HG02610 (cell line): ENCODE data around the gene C19orf53.

ENCODE experiments used
- ATAC-seq: cut with Tn5 transposase; IDR thresholded peaks from one replicate; pipeline ENCODE4 v1.9.1; 2021; ENCODE audit warnings: mild to moderate bottlenecking, moderate library complexity; ENCODE audit not compliant: unreplicated experiment

Gene C19orf53

DNA sequence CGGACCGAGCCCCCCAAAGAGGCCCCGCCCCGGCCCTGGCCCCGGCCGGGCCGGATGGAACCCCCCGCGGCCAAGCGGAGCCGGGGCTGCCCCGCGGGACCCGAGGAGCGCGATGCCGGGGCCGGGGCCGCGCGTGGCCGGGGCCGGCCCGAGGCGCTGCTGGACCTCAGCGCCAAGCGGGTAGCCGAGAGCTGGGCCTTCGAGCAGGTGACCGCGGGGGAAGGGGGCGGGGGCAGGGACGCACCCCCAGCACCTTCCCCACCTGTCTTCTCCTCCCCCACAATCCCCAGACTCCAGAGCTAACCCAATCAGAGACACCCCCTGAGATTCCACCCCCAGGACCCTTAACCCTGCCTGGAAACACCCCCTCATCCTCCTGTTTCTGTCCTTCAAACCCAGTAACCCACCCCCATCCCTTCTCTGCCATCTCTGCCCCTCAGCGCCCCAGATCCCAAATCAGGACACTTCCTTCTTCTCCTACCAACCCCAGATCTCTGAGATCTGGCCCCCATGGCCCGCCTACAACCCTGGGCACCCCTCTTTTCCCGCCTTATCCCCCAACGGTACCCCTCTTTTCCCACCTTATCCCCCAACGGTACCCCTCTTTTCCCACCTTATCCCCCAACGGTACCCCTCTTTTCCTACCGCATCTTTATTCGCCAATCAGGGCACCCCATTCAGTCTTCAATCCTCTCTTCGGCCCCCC is 21.5 kb downstream of the C19orf53 start:
- ATAC-seq, result peak; percentile 27

DNA sequence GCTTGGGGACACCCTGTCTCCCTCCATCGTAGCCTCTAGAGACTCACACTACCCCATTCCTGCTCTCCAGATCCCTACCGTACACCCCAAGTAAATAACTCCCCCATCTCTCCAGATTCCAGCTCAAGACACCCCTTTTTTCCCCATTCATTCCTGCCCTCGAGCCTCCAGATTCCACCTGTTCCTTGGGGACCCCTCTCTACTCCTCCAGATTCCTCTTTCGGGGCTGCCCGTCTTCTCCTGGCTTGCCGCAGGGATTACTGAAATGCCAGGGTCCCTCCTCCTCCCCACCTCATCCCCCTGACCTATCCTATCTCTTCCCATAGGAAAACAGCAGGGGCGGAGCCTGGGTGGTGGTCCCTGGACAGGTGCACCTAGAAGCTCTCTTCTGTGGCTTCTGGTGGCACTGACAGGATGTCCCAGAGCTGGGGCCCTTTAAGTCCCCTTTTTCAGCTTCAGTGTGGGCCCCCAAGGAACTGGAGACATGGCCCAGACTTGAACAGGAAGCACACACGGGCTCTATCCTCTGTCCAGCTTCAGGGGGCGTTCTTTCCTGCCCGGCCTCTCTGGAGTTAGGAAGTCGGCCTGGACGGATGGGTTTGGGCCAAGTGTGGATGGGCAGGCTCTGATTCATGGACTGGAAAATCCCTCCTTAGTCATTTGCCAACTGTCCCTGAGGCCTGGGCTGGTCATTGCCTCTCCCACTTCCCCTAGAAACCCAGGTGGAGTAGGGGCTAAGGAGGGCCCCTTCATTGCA is 22.2 kb downstream of the C19orf53 start:
- no peak for ATAC-seq

DNA sequence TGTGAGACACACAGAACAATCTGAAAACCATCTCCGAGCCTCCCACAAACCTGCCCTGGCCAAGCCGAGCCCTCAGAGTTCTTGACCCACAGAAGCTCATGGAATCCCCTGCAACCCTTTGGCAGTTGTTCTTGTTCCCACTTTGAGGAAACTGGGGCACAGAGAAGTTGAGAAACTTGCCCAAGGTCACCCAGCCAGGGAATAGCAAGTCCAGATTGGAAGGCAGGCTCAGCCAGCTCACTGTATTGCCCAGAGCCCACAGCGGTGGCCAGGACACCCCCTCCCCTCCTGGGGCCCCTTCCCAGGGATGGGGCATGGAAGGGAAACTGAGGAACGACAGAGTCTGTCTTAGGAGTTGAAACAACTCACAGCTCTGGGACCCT is 22.8 kb downstream of the C19orf53 start:
- no peak for ATAC-seq

DNA sequence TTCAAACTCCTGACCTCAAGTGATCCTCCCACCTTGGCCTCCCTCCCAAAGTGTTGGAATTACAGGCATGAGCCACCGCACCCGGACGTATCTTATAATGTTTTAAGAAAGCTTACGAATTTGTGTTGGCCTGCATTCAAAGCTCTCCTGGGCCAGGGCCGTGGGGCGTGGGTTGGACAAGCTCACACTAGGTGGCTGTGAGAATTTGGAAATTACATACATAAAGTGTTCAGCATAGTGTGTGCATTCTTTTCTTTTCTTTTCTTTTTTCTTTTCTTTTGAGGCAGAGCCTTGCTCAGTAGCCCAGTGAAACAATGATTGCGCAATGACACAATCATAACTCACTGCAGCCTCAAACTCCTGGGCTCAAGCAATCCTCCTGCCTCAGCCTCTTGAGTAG is 23.6 kb downstream of the C19orf53 start:
- ATAC-seq, result no peak

DNA sequence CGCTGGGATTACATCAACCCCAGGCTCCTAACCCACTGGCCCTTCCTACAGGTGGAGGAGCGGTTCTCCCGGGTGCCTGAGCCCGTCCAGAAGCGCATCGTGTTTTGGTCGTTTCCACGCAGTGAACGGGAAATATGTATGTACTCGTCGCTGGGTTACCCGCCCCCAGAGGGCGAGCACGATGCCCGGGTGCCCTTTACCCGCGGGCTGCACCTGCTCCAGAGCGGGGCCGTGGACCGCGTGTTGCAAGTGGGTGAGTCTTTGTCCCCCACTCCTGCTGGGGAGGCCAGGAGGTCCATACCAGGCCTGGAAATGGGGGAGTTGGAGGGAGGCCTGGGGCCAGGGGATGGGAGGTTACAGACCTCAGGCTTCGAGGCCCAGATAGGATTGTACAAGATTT is 25.4 kb downstream of the C19orf53 start:
- ATAC-seq, result no peak

DNA sequence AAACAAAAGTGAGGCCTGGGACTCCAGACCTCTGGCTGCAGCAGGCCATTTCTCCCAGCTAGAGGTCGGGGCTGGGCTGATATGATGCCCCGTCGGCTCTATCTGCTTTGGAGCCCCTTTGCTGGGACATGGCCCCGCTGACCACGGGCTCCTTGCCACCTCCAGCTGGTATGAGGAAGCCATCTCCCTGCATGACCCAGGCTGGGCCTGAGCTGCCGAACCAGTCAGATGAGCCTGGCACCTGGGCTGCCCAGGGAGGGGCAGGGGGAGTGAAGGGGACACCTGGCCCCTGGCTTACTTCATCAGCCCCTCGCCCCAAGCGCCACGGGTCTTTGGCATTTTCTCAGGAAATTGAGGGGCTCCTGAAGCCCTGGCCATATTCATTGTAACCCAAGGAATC is 28.8 kb downstream of the C19orf53 start:
- no peak for ATAC-seq

DNA sequence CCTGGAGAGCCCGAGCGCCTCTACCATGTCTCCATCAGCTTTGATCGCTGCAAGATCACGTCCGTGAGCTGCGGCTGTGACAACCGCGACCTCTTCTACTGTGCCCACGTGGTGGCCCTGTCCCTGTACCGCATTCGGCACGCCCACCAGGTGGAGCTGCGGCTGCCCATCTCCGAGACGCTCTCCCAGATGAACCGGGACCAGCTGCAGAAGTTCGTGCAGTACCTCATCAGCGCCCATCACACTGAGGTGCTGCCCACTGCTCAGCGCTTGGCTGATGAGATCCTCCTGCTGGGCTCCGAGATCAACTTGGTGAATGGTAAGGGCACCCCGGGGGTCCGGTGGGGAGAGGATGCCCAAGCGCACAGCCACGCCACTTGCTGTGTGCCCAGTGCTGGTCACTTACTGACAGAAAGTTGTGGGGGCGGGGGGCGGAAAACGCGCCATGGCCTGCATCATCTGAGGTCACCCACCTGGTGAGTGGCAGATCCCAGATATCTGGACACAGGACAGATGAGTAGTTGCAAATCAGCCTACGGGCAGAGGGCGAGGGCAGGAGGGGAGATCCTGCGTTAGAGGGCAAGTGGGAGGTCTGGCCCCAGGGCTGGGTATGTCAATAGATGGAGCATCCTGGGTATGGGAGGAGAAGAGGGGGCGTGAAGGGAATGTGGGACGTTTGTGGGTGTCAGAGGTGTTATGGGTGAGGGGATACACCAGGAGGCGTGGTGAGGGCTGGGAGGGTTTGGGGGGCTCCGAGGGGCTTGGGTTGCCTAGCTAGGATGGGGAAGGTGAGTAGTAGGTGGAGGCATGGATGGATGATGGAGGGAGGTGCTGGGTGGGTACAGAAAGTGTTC is 30.8 kb downstream of the C19orf53 start:
- no peak for ATAC-seq

DNA sequence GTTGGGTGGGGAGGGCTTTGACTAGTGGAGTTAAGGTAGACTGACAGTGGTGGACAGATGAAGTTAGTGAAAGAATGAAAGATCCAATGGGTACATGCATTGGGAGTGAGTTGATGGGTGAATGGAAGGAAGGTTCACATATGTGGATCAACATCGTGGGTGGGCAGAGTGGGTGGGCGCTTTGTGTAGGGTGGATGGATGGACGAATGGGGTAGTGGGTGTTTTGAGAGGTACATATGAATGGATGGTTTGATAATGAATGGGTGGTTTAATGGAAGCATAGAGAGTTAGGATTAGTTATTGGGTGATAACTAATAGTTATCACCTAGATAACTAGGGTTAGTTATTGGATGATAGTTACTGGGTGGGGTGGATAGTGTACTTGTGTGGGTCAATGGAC is 32.5 kb downstream of the C19orf53 start:
- ATAC-seq, result no peak

DNA sequence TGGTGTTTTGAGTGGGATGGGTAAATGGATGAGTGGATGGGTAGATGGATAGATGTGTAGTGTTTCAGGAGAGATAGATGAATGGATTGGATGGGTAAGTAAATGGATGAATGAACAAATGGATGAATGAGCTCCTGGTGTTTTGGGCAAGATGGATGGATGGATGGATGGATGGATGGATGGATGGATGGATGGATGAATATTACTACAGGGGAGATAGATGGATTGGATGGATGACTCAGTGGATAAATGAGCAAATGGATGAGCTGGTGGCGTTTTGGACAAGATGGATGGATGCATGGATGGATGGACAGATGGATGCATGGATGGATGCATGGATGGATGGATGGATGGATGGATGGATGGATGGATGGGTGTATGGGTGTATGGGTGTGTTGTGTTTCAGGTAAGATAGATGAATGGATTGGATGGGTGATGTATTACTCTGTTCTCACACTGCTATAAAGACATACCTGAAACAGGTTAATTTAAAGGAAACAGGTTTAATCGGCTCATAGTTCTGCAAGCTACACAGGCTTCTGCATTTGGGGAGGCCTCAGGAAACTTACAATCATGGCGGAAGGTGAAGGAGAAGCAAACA is 33.3 kb downstream of the C19orf53 start:
- no peak for ATAC-seq

DNA sequence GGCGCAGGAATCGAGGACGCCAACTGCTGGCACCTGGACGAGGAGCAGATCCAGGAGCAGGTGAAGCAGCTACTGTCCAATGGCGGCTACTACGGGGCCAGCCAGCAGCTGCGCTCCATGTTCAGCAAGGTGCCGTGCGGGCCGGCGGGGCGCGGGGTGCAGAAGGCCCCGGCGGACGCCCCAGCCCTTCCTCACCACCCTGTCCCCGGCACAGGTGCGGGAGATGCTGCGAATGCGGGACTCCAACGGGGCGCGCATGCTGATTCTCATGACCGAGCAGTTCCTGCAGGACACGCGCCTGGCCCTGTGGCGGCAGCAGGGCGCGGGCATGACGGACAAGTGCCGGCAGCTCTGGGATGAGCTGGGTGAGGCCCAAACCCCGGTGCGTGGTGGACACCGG is 34.6 kb downstream of the C19orf53 start:
- no peak for ATAC-seq

DNA sequence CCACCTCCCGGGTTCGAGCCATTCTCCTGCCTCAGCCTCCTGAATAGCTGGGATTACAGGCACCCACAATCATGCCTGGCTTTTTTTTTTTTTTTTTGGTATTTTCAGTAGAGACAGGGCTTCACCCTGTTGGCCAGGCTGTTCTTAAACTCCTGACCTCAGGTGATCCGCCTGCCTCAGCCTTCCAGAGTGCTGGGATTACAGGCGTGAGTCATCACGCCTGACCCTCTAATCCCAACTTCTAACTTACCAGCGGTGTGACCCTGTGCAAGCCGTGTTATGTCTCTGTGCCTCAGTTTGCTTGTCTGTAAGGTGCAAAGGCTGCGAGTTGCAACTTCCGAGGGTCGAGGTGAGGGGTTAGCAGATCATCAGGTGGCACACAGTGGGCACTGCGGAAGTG is 38.3 kb downstream of the C19orf53 start:
- no peak for ATAC-seq

DNA sequence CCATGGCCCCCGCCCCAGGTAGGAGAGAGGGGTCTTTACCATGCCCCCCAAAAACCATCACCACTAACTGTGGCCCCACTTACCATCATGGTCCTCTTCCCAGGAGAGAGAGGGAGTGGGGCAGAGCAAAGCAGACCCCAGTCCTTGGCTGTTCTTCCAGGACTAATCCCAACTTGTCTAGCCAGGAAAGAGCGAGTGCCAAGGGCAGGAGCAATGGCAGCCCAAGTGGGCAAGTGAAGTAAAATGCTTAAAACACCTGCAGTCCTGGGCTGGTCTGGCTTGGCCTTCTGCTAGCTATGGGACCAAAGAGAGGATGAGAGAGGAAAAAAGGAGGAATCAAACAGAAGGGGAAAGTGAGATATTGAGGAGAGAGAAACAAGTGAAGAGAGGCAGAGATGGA is 38.9 kb downstream of the C19orf53 start:
- no peak for ATAC-seq

DNA sequence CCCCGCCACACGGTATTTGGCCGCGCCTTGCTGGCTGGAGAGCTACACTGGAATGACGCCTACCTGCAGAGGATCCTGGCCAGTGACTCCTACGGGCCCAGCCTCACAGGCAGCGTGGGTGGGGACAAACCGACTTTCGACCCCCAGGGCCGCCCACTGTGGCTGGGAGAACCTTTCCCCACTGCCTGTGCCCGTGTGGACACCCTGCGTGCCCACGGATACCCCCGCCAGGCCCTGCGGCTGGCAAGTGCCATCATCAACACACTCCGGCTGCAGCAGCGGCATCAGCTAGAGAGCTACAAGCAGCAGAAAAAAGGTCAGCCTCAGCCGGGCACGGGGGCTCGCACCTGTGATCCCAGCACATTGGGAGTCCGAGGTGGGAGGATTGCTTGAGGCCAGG is 40.3 kb downstream of the C19orf53 start:
- no peak for ATAC-seq

DNA sequence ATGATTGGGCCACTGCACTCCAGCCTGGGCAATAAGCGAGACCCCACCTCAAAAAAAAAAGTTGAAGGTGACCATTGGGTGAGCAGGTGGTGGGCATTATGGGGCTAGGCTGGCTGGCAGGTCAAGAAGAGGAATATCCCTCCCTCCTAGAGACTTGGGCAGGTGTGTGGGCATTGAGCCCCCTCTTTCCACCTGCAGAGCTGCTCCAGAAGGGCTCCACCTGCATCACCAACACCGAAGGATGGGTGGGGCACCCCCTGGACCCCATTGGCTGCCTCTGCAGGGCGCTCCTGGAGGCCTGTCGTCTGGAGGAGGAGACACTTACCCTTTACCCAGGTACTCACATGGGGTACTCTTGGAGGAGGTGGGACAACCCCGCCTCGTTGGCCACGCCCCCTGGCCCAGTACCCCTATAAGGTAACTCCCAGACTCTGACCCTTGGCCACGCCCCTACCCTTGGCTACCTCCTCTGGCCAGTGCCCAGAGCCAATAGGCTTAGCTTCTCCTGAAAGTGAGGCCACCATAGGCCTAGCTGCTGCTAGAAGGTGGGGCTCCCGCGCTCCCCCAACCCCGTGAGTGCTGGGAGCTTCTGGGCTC is 42.9 kb downstream of the C19orf53 start:
- no peak for ATAC-seq

DNA sequence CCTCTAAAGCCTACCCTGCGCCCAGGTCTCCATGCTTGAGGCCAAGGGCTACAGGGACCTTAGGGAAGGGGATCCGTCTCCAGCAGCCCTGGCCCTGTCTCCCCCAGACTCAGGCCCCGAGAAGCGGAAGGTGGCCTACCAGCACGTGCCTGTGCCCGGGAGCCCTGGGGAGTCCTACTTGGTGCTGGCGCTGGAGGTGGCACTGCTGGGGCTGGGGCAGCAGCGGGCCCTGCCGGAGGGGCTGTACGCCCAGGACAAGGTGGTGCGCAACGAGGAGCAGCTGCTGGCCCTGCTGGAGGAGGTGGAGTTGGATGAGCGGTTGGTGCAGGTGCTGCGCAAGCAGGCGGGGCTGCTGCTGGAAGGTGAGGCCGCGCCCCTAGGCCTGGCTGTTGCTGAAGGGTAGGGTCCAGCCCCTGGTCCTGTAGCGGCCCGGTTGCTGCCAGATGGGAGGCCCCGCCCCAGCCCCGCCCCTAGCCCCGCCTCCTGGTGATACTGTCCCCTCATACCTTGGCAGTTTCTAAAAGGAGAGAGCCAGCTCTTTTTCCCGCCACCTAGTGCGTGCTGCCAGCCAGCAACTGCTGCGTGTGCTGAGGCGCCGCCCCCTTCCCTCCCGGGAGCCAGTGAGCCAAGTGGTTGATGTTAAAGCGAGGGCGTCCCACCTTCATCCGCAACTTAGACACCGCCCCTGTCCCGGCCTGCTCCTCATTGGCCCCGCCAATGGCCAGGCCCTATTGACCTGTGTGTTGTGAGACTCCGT is 43.5 kb downstream of the C19orf53 start:
- no peak for ATAC-seq

DNA sequence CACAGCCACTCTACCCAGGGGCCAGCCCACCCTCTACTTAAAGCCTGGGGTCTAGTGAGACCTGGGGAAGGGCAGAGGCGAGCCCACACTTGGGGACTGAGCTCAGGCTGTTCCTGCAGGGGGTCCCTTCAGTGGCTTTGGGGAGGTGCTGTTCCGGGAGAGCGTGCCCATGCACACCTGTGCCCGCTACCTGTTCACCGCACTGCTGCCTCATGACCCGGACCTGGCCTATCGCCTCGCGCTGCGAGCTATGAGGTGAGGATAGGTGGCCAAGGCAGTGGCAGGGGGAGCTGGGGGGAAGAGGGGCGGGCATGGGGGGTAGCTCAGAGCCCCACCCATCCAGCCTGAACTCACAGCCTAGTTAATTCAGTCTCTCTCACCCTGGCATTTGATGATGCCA is 45.0 kb downstream of the C19orf53 start:
- no peak for ATAC-seq

DNA sequence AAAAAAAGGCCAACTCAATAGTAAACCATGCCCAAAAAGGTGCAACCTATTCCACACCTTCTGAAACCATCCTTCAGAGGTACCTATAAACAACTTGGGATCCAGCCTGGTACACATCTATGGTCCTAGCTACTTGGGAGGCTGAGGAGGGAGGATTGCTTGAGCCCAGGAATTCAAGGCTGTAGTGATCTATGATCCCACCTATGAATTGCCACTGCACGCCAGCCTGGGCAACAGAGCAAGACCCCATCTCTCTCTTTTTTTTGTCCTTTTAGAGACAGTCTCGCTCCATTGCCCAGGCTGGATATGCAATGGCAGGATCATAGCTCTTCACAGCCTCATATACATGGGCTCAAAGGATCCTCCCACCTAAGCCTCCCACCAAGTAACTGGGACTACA is 47.0 kb downstream of the C19orf53 start:
- ATAC-seq, result no peak

DNA sequence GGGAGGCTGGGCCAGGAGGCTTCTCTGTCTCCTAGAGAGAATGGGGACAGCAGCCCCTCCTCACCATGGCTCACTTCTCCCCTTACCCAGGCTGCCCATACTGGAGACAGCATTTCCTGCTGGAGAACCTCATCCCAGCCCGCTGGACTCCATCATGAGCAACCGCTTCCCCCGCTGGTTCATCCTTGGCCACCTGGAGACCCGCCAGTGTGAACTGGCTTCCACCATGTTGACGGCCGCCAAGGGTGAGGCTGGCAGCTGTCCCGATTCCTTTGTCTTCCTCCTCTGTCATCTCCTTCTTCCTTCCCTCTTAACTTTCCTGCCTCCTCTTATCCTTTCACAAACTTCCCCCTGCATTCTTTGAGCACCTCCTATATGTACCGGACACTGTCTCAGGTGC is 49.0 kb downstream of the C19orf53 start:
- no peak for ATAC-seq

DNA sequence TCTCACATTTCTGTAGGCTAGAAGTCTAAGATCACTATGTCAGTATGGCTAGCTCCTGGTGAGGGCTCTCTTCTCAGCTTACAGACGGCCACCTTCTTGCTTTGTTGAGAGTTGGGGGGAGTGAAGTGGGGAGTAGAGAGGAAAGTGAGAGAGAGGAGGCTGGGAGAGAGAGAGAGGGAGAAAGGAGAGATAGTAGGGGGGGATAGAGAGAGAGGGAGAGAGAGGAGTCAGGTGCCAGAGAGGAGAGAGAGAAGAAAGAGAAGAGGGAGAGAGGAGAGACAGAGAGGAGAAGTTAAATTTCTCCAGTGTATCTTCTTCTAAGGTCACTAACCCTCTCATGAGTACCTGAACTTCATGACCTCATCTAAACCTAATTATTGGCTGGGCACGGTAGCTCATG is 49.6 kb downstream of the C19orf53 start:
- ATAC-seq, result no peak

DNA sequence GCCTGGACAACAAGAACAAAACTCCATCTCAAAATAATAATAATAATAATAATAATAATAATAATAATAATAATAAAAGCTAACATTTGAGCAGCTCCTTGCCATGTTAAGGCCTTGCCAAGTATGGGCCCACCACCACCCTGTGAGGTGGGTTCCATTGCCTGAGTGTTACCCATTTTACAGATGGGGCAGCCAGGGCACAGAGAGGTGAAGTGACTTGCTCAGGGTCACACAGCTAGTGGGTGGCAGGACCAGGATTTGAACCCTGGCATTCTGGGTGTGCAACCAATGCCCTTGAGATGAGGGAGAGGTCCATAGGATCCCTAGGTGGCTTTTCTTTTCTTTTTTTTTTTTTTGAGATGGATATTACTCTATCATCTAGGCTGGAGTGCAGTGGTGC is 50.4 kb downstream of the C19orf53 start:
- ATAC-seq, result no peak
